Measurements from ENCODE around the gene FMO5. TPM values are rescaled to one million over a fixed set of nuclear protein-coding genes. Genes with fewer than 3 reads are reported as not detected.

Gene FMO5
- total RNA-seq, 1 donor from 2014 or later, result 0.82 TPM

DNA sequence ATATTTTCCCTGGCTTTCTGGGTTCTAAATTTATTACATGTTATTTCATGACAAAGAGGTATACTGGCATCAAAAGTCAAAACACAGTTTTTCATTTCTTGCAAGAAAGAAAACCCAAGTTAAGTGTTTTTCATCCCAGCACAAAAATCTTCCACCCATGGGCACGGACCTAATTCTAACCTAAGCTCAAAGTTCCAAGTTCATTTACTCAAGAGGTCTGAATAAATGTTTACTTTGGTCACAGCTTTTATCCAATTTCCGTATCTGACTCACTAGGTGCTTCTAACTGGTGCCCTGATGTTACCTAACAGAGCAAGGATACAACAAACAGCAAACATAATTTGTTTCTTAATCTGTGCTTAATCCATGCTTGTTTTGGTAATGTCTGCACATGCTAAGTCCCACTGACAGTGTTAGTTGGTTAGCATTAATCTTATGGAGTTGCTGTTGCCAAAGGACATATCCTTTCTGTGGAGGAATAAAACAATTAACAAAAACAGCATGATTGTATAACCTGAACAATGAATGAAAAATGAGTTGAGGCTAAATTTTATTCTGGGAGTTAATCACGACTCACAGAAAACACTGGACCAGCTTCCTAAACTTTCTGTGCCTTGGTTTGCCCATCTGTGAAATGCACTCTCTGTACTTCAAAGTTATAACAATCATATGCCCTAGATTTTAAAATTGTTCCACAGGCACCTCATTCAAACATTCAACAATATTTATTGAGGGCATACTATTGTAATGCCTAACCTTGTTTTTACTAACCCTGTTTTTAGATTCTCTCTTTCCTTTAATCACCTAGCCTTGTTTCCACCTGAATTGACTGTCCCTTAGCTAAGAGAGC, 13.1 kb upstream of the FMO5 start:
- Histone ChIP-seq H3K4me3 (no peak overlapping the region), H3K4me2 (no peak overlapping the region), H3K9me3 (ENCODE audit: low read depth) (no peaks in the 10 kb centered on the region), H3K4me1 (peaks cover 9% of the 10 kb centered on the region), H2AFZ (replicated peaks) (no peak overlapping the region), H3F3A (ENCODE audit: low read depth) (no peaks in the 10 kb centered on the region), H4K20me1 (ENCODE audit: low read depth) (no peaks in the 10 kb centered on the region), H3K27me3 (peaks cover 9% of the 10 kb centered on the region), H3K9ac (no peak overlapping the region), H3K27ac (no peak overlapping the region), H3K79me2 (ENCODE audit: low read depth) (peaks cover 3% of the 10 kb centered on the region), H3K36me3 (no peaks in the 10 kb centered on the region)
- Mint-ChIP-seq H3K4me1 (peaks cover 6% of the 10 kb centered on the region), H3K4me3 (no peak overlapping the region), H3K27ac (no peak overlapping the region), H3K27me3 (ENCODE audit: insufficient read depth, low read depth) (no peaks in the 10 kb centered on the region), H3K9me3 (peaks cover 14% of the 10 kb centered on the region), H3K36me3 (no peaks in the 10 kb centered on the region)
- TF ChIP-seq EZH2phosphoT487 (IDR thresholded peaks at IDR 0.05) (no peak), CTCF (IDR thresholded peaks at IDR 0.05) (no peak), EZH2 (IDR thresholded peaks at IDR 0.05) (no peak)
- DNase-seq (ENCODE audit: low spot score), result no peak

- no peaks in the 10 kb centered on the region for H4K20me1 ChIP-seq (ENCODE audit: low read depth)
- H3K9ac ChIP-seq, result no peak overlapping the region
- H3K4me3 ChIP-seq, result no peak overlapping the region
- Mint-ChIP-seq H3K4me1 (peaks cover 6% of the 10 kb centered on the region), H3K27me3 (ENCODE audit: insufficient read depth, low read depth) (no peaks in the 10 kb centered on the region), H3K36me3 (no peaks in the 10 kb centered on the region), H3K9me3 (peaks cover 21% of the 10 kb centered on the region), H3K27ac (no peak overlapping the region), H3K4me3 (no peak overlapping the region)
- no peaks in the 10 kb centered on the region for H3K36me3 ChIP-seq
- peaks cover 9% of the 10 kb centered on the region for H3K27me3 ChIP-seq
- DNase-seq (ENCODE audit: low spot score), result no peak
- no peaks in the 10 kb centered on the region for H3K9me3 ChIP-seq (ENCODE audit: low read depth)
- TF ChIP-seq EZH2 (IDR thresholded peaks at IDR 0.05), result no peak
- no peak for TF ChIP-seq CTCF (IDR thresholded peaks at IDR 0.05)
- TF ChIP-seq EZH2phosphoT487 (IDR thresholded peaks at IDR 0.05), result no peak
- H2AFZ ChIP-seq (replicated peaks), result no peak overlapping the region
- H3K79me2 ChIP-seq (ENCODE audit: low read depth), result no peaks in the 10 kb centered on the region
- no peak overlapping the region for H3K27ac ChIP-seq
- H3K4me1 ChIP-seq, result peaks cover 9% of the 10 kb centered on the region
- no peak overlapping the region for H3K4me2 ChIP-seq
- H3F3A ChIP-seq (ENCODE audit: low read depth), result no peaks in the 10 kb centered on the region
These were observed 12.0 kb upstream of the FMO5 start for GRCh38 chr1:147236959-147237791.

DNA sequence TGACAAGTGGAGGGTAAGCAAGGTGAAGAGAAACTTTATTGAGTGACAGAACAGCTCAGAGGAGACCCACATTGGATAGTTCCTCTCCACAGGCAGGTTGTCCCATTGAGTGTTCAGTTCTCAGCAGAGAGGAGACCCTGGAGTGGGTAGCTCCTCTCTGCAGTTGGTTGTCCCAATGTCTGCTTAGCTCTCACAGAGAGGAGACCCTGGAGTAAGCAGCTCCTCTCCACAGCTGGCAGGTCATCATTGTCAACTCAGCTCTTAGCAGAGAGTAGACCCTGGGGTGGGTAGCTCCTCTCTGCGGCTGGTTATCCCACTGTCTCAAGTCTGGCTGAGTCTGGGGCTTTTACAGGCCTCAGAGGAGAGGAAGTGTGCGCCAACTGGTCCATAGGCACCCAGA, 11.3 kb upstream of the FMO5 start:
- Histone ChIP-seq H3K36me3 (no peaks in the 10 kb centered on the region), H3K27ac (no peak overlapping the region), H3K4me3 (no peak overlapping the region), H2AFZ (replicated peaks) (no peak overlapping the region), H3F3A (ENCODE audit: low read depth) (no peaks in the 10 kb centered on the region), H4K20me1 (ENCODE audit: low read depth) (no peaks in the 10 kb centered on the region), H3K4me1 (peaks cover 9% of the 10 kb centered on the region), H3K27me3 (peaks cover 2% of the 10 kb centered on the region), H3K9ac (no peak overlapping the region), H3K9me3 (ENCODE audit: low read depth) (no peaks in the 10 kb centered on the region), H3K4me2 (no peak overlapping the region), H3K79me2 (ENCODE audit: low read depth) (no peaks in the 10 kb centered on the region)
- Mint-ChIP-seq H3K27me3 (ENCODE audit: insufficient read depth, low read depth) (no peaks in the 10 kb centered on the region), H3K4me3 (peak overlapping the region; percentile 40), H3K36me3 (no peaks in the 10 kb centered on the region), H3K27ac (no peak overlapping the region), H3K4me1 (peaks cover 6% of the 10 kb centered on the region), H3K9me3 (peaks cover 29% of the 10 kb centered on the region)
- TF ChIP-seq EZH2phosphoT487 (IDR thresholded peaks at IDR 0.05) (no peak), EZH2 (IDR thresholded peaks at IDR 0.05) (no peak), CTCF (IDR thresholded peaks at IDR 0.05) (no peak)
- no peak for DNase-seq (ENCODE audit: low spot score)

Measured in neural progenitor cell (in vitro differentiated cells).